GM23248 (cell line): ENCODE measurements around the gene TCF25.

Experiments used
- EZH2 ChIP-seq: fragments of 200-600 bp; sonication (generic); IDR thresholded peaks from 2 replicates; pipeline ENCODE4 v1.6.1; 2018; ENCODE audit warnings: antibody characterized with exemption, mild to moderate bottlenecking; ENCODE audit not compliant: insufficient read depth, poor library complexity, severe bottlenecking
- EZH2phosphoT487 ChIP-seq: fragments of 200-600 bp; sonication (generic); IDR thresholded peaks from 2 replicates; pipeline ENCODE4 v1.6.1; 2018; ENCODE audit warnings: antibody characterized with exemption, moderate library complexity, mild to moderate bottlenecking, low read depth; ENCODE audit not compliant: insufficient read depth

- no peak for TF ChIP-seq EZH2
- TF ChIP-seq EZH2phosphoT487 = no peak
Measured at GRCh38 chr16:89958596-89958995, 85.2 kb downstream of the TCF25 start.
